SK-N-SH (cell line): ENCODE results near the gene MYLK. TPM values are rescaled to one million over a fixed set of nuclear protein-coding genes. Genes with fewer than 3 reads are reported as not detected.

ENCODE experiments used
- CTCF ChIA-PET: fragments of 300-600, 350-600 bp; formaldehyde crosslinking; extraction: SDS; loops from one replicate; lab custom pipeline; 2021; lab: Yijun Ruan, JAX
- POLR2A ChIA-PET: fragments of 350-600 bp; sonication (Branson Sonifier 250); formaldehyde crosslinking; extraction: SDS; loops from one replicate; lab custom pipeline; 2020; ENCODE audit warnings: antibody characterized with exemption, inconsistent platforms; lab: Yijun Ruan, JAX
- DNase-seq: peaks from one replicate; pipeline ENCODE4 v3.0.0; 2012
- H2AFZ ChIP-seq: fragments of 200-600 bp; sonication (generic); 2 replicates; pipeline ENCODE4 v1.8.1; 2016; ENCODE audit warnings: antibody characterized with exemption, mild to moderate bottlenecking, low read depth
- H3F3A ChIP-seq: fragments of 200-600 bp; sonication (generic); replicated peaks from 2 replicates; pipeline ENCODE3; 2016; ENCODE audit warnings: antibody characterized with exemption, mild to moderate bottlenecking; ENCODE audit not compliant: insufficient read depth
- H3K27ac ChIP-seq, 2 experiments: fragments of 200-500 bp in 1 of 2; fragments of 200-600 bp in 1 of 2; sonication (Bioruptor generic) in 1 of 2; sonication (generic), shearing (Covaris generic) in 1 of 2; 2 replicates each; pipeline versions ENCODE4 v1.5.1 to v1.6.1; 2014 to 2016; ENCODE audit warnings: low read depth in 2 of 2, inconsistent platforms in 1 of 2, low read length in 1 of 2, mild to moderate bottlenecking in 1 of 2, mixed read lengths in 1 of 2
- H3K27me3 ChIP-seq: fragments of 200-600 bp; sonication (generic), shearing (Covaris generic); 2 replicates; pipeline ENCODE4 v1.6.1; 2016; ENCODE audit warnings: mixed run types; ENCODE audit not compliant: insufficient read depth
- H3K36me3 ChIP-seq, 2 experiments: fragments of 200-500 bp in 1 of 2; fragments of 200-600 bp in 1 of 2; sonication (Bioruptor generic) in 1 of 2; sonication (generic) in 1 of 2; replicated peaks in 1 of 2; 2 replicates each; pipeline versions ENCODE3 to v1.5.1; 2014 to 2016; ENCODE audit warnings: low read length in 1 of 2, mild to moderate bottlenecking in 1 of 2; ENCODE audit not compliant: insufficient read depth in 2 of 2, control insufficient read depth in 1 of 2
- H3K4me1 ChIP-seq, 2 experiments: fragments of 200-500 bp in 1 of 2; fragments of 200-600 bp in 1 of 2; sonication (Bioruptor generic) in 1 of 2; sonication (generic), shearing (Covaris generic) in 1 of 2; 2 replicates each; pipeline versions ENCODE4 v1.5.1 to v1.6.1; 2014 to 2016; ENCODE audit warnings: low read depth in 1 of 2, low read length in 1 of 2, mixed run types in 1 of 2; ENCODE audit not compliant: insufficient read depth in 2 of 2, control insufficient read depth in 1 of 2
- H3K4me2 ChIP-seq: fragments of 200-600 bp; sonication (generic), shearing (Covaris generic); 2 replicates; pipeline ENCODE4 v1.6.1; 2017; ENCODE audit warnings: mixed run types
- H3K4me3 ChIP-seq, 2 experiments: fragments of 200-500 bp in 1 of 2; fragments of 200-600 bp in 1 of 2; sonication (Bioruptor generic) in 1 of 2; sonication (generic), shearing (Covaris generic) in 1 of 2; 2 replicates each; pipeline versions ENCODE4 v1.5.1 to v1.8.1; 2014 to 2016; ENCODE audit warnings: low read depth in 2 of 2, inconsistent platforms in 1 of 2, low read length in 1 of 2, mild to moderate bottlenecking in 1 of 2, mixed read lengths in 1 of 2, moderate library complexity in 1 of 2
- H3K79me2 ChIP-seq: fragments of 200-600 bp; sonication (generic); 2 replicates; pipeline ENCODE4 v1.8.1; 2017; ENCODE audit warnings: mild to moderate bottlenecking; ENCODE audit not compliant: insufficient read depth
- H3K9ac ChIP-seq: fragments of 200-600 bp; sonication (generic); 2 replicates; pipeline ENCODE4 v1.6.1; 2017; ENCODE audit warnings: mixed run types
- H3K9me2 ChIP-seq: fragments of 200-600 bp; sonication (generic); 2 replicates; pipeline ENCODE4 v1.6.1; 2017; ENCODE audit warnings: mixed run types
- H3K9me3 ChIP-seq: fragments of 200-600 bp; sonication (generic); 2 replicates; pipeline ENCODE4 v1.6.1; 2017; ENCODE audit warnings: mixed run types, mild to moderate bottlenecking, moderate library complexity
- H4K20me1 ChIP-seq: fragments of 200-600 bp; sonication (generic); 2 replicates; pipeline ENCODE4 v1.6.1; 2017; ENCODE audit warnings: mild to moderate bottlenecking, mixed run types; ENCODE audit not compliant: insufficient read depth
- CHD2 ChIP-seq: fragments of 150-350 bp; IDR thresholded peaks from 2 replicates; pipeline ENCODE4 v1.6.1; 2018; ENCODE audit warnings: low read length; ENCODE audit not compliant: partially characterized antibody
- CTCF ChIP-seq: fragments of 200-600 bp; sonication (generic); IDR thresholded peaks from 2 replicates; pipeline ENCODE4 v1.6.1; 2017; ENCODE audit warnings: antibody characterized with exemption, mild to moderate bottlenecking, moderate library complexity
- EP300 ChIP-seq, 2 experiments: IDR thresholded peaks; 2 replicates each; pipeline versions ENCODE4 v1.4.0 to v1.6.1; 2012; ENCODE audit warnings: borderline replicate concordance in 1 of 2, low read depth in 1 of 2, low read length in 1 of 2
- FOXJ3 ChIP-seq: sonication (generic); formaldehyde crosslinking; IDR thresholded peaks from 2 replicates; pipeline ENCODE4 v1.5.1; 2020; ENCODE audit warnings: mild to moderate bottlenecking, missing genetic modification reagents
- GABPA ChIP-seq: IDR thresholded peaks from 2 replicates; pipeline ENCODE4 v1.4.0; 2012; ENCODE audit warnings: low read depth, mild to moderate bottlenecking
- IRF3 ChIP-seq: fragments of 150-350 bp; IDR thresholded peaks from 2 replicates; pipeline ENCODE4 v1.6.1; 2016; ENCODE audit warnings: mild to moderate bottlenecking, low read depth, low read length
- JUND ChIP-seq: IDR thresholded peaks from 2 replicates; pipeline ENCODE4 v1.4.0; 2012
- MEF2A ChIP-seq: IDR thresholded peaks from 2 replicates; pipeline ENCODE4 v1.4.0; 2012; ENCODE audit warnings: low read depth, borderline replicate concordance
- MXI1 ChIP-seq: IDR thresholded peaks from 2 replicates; pipeline ENCODE4 v1.6.1; 2012; ENCODE audit warnings: mild to moderate bottlenecking, low read depth, low read length, improper control_type of control experiment
- NFIC ChIP-seq: IDR thresholded peaks from 2 replicates; pipeline ENCODE4 v1.4.0; 2012; ENCODE audit warnings: borderline replicate concordance
- PBX3 ChIP-seq: IDR thresholded peaks from 2 replicates; pipeline ENCODE4; 2012
- RAD21 ChIP-seq: IDR thresholded peaks from 2 replicates; pipeline ENCODE4 v1.6.1; 2012; ENCODE audit warnings: mild to moderate bottlenecking, low read length
- RXRA ChIP-seq: IDR thresholded peaks from 2 replicates; pipeline ENCODE4 v1.4.0; 2012; ENCODE audit warnings: low read depth, mild to moderate bottlenecking, borderline replicate concordance
- SIN3A ChIP-seq: IDR thresholded peaks from 2 replicates; pipeline ENCODE4 v1.6.1; 2012; ENCODE audit warnings: low read depth, mild to moderate bottlenecking, low read length, moderate library complexity, borderline replicate concordance
- TCF12 ChIP-seq: IDR thresholded peaks from 2 replicates; pipeline ENCODE4 v1.4.0; 2012
- USF1 ChIP-seq: IDR thresholded peaks from 2 replicates; pipeline ENCODE4 v1.4.0; 2012; ENCODE audit warnings: low read depth, borderline replicate concordance
- ZBTB33 ChIP-seq: IDR thresholded peaks from 2 replicates; pipeline ENCODE4 v1.4.0; 2012; ENCODE audit warnings: low read depth, borderline replicate concordance
- polyA plus RNA-seq, 3 experiments: library from polyadenylated mRNA; depleted of rRNA; stranded (reverse); fragments of >200 nt; gene quantifications; 2 replicates each; pipeline ENCODE4 v1.2.3, GENCODE V29; 2012
- TF ChIP-seq, protein P1 (sequence below): fragments of 150-350 bp; IDR thresholded peaks from 2 replicates; pipeline ENCODE4 v1.6.1; 2017; ENCODE audit warnings: antibody characterized with exemption, low read length, low read depth, borderline replicate concordance

The MYLK gene
- polyA plus RNA-seq, 1 of the 3 experiments (the other 2 are of a cell fraction) = 272 TPM

- TF ChIP-seq PBX3 (peak; percentile 94), NFIC (peak; percentile 94), RAD21 (no peak), FOXJ3 (no peak), MXI1 (no peak), GABPA (peak; percentile 59), EP300 (IDR thresholded peaks at IDR 0.05; ENCODE audit: borderline replicate concordance in 1 of 2, low read depth in 1 of 2, low read length in 1 of 2) (peak in 1 of 2 experiments; percentile 97; a peak in 2 of 4 replicates), USF1 (peak; percentile 53; the same call in 1 of the 2 replicates), SIN3A (peak; percentile 58; the same call in 1 of the 2 replicates), RXRA (peak; percentile 95), MEF2A (no peak; the same call in 1 of the 2 replicates)
Observed at GRCh38 chr3:123688241-123688747, 195.8 kb downstream of the MYLK start (continued).

GRCh38 chr3:123687286-123687685, 196.8 kb downstream of the MYLK start:
- Histone ChIP-seq H4K20me1 (no peaks in the 10 kb centered on the region), H3K4me1 (peaks cover 14 to 49% of the 10 kb centered on the region in 2 experiments; a peak in 3 of 4 replicates), H2AFZ (no peak overlapping the region), H3K27me3 (no peaks in the 10 kb centered on the region), H3K9me3 (no peaks in the 10 kb centered on the region), H3K4me3 (no peak overlapping the region), H3K9me2 (no peaks in the 10 kb centered on the region), H3K79me2 (peaks cover 9% of the 10 kb centered on the region; the same call in 1 of the 2 replicates), H3K4me2 (peak overlapping the region; percentile 41; the same call in 1 of the 2 replicates), H3F3A (peaks cover 17% of the 10 kb centered on the region), H3K27ac (peak overlapping the region in 1 of 2 experiments; percentile 87; a peak in 2 of 4 replicates), H3K36me3 (peaks cover 54 to 61% of the 10 kb centered on the region in 2 experiments), H3K9ac (0 out of 2 replicates have a peak overlapping the region, but pooled peaks have one; percentile 27)
- DNase-seq = no peak
- POLR2A ChIA-PET = no interaction called here
- CTCF ChIA-PET = interaction anchor here (2.5 kb wide), 1 partner anchor 34 kb away, joined by 16 read pairs; no protein-coding TSS in a partner anchor
- TF ChIP-seq JUND = no peak
- TF ChIP-seq TCF12 = no peak
- TF ChIP-seq FOXJ3 = no peak
- no peak for TF ChIP-seq CTCF
- no peak for TF ChIP-seq ZBTB33
- TF ChIP-seq, protein P1, sequence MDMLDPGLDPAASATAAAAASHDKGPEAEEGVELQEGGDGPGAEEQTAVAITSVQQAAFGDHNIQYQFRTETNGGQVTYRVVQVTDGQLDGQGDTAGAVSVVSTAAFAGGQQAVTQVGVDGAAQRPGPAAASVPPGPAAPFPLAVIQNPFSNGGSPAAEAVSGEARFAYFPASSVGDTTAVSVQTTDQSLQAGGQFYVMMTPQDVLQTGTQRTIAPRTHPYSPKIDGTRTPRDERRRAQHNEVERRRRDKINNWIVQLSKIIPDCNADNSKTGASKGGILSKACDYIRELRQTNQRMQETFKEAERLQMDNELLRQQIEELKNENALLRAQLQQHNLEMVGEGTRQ = no peak
- no peak for TF ChIP-seq IRF3
- no peak for TF ChIP-seq CHD2
